Lower lobe of right lung (tissue), 2 donors: ENCODE measurements around the gene ASCC2. TPM values are rescaled to one million over a fixed set of nuclear protein-coding genes. Genes with fewer than 3 reads are reported as not detected.

ENCODE experiments used
- ATAC-seq, 2 donors: fragments of 200-7000 bp; cut with Tn5 transposase; one replicate each; pipeline ENCODE4 v1.9.1; 2020 to 2022; ENCODE audit warnings: mild to moderate bottlenecking in 2 of 2, moderate library complexity in 2 of 2
- DNase-seq: peaks from one replicate; pipeline ENCODE4 v3.0.0-alpha.2; 2020
- H3K27ac ChIP-seq: fragments of 200-600 bp; one replicate; pipeline ENCODE4 v1.8.0; 2022
- H3K27me3 ChIP-seq: fragments of 200-600 bp; one replicate; pipeline ENCODE4 v1.8.0; 2022; ENCODE audit warnings: low read depth
- H3K36me3 ChIP-seq: fragments of 200-600 bp; one replicate; pipeline ENCODE4 v1.8.0; 2022; ENCODE audit warnings: mild to moderate bottlenecking
- H3K4me1 ChIP-seq: fragments of 200-600 bp; one replicate; pipeline ENCODE4 v1.8.0; 2022
- H3K4me3 ChIP-seq: fragments of 200-600 bp; one replicate; pipeline ENCODE4 v1.8.0; 2022; ENCODE audit warnings: mild to moderate bottlenecking
- H3K9me3 ChIP-seq: fragments of 200-600 bp; one replicate; pipeline ENCODE4 v1.8.0; 2022
- intact Hi-C: fragments of 100-400 bp; cut with DNase I; formaldehyde crosslinking; loops from one replicate; pipeline ENCODE4 v1.11.0; 2022
- total RNA-seq: library from RNA; stranded (reverse); fragmentation: NEBNext Ultra II Directional; extraction: Animal tissue kit (Norgen Biotek cat#: 25700); gene quantifications from one replicate; pipeline ENCODE4 v1.2.1, GENCODE V29; 2021
- TF ChIP-seq, protein P1 (sequence below): fragments of 200-600 bp; IDR thresholded peaks from one replicate; pipeline ENCODE4 v1.8.0; 2022; ENCODE audit warnings: antibody characterized with exemption, mild to moderate bottlenecking
- donor health status: DM: no; HTN: yes; CAD: no; lungs with severe emphysema.

Gene ASCC2
- total RNA-seq, 1 donor from 2014 or later: 65.4 TPM

DNA sequence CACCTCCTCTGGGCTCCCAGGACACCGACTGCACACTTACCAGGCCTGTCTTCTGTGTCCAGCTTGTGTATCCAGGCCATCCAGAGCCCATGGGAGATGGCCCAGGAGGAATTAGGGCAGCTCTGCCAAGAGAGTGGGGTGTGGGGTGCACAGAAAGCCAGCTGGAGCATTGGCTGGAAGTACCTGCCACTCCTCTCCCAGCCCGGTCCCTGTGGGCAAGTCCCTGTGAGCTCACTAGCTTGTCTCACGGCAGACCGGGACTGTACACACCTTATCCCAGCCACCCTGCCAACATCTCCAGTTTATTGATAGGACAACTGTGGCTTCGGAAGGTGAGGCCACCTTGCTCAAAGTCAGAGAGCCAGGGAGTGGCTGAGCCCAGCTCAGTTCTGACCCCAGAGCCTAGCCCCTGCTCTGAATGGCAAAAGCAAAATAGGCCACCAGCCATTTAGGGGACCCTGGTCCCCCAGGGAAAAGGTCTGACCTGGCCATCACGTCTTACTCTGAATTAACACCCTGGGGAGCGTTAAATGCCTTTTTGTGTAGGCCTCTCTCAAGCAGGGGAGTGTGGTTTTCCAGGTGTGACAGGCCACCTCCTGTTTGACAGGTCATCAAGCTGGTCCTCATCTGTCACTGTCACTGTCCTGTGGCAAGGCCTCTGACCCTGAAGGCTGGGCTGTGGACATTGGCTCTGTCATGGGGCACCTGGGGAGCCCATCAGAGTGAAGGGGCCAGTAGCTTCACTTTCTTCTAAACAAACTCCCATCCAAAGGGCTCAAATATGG, 55.8 kb downstream of the ASCC2 start:
- TF ChIP-seq, protein P1, sequence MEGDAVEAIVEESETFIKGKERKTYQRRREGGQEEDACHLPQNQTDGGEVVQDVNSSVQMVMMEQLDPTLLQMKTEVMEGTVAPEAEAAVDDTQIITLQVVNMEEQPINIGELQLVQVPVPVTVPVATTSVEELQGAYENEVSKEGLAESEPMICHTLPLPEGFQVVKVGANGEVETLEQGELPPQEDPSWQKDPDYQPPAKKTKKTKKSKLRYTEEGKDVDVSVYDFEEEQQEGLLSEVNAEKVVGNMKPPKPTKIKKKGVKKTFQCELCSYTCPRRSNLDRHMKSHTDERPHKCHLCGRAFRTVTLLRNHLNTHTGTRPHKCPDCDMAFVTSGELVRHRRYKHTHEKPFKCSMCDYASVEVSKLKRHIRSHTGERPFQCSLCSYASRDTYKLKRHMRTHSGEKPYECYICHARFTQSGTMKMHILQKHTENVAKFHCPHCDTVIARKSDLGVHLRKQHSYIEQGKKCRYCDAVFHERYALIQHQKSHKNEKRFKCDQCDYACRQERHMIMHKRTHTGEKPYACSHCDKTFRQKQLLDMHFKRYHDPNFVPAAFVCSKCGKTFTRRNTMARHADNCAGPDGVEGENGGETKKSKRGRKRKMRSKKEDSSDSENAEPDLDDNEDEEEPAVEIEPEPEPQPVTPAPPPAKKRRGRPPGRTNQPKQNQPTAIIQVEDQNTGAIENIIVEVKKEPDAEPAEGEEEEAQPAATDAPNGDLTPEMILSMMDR: no peak
- no peaks in the 10 kb centered on the region for H3K9me3 ChIP-seq
- intact Hi-C loops: no loop called here
- peaks cover under 1% of the 10 kb centered on the region for H3K36me3 ChIP-seq
- ATAC-seq: peak; percentile 82 to 84
- peaks cover 15% of the 10 kb centered on the region for H3K4me1 ChIP-seq
- peak overlapping the region; percentile 6 for H3K27ac ChIP-seq
- no peaks in the 10 kb centered on the region for H3K27me3 ChIP-seq
- no peak overlapping the region for H3K4me3 ChIP-seq
- peak; percentile 54 for DNase-seq

DNA sequence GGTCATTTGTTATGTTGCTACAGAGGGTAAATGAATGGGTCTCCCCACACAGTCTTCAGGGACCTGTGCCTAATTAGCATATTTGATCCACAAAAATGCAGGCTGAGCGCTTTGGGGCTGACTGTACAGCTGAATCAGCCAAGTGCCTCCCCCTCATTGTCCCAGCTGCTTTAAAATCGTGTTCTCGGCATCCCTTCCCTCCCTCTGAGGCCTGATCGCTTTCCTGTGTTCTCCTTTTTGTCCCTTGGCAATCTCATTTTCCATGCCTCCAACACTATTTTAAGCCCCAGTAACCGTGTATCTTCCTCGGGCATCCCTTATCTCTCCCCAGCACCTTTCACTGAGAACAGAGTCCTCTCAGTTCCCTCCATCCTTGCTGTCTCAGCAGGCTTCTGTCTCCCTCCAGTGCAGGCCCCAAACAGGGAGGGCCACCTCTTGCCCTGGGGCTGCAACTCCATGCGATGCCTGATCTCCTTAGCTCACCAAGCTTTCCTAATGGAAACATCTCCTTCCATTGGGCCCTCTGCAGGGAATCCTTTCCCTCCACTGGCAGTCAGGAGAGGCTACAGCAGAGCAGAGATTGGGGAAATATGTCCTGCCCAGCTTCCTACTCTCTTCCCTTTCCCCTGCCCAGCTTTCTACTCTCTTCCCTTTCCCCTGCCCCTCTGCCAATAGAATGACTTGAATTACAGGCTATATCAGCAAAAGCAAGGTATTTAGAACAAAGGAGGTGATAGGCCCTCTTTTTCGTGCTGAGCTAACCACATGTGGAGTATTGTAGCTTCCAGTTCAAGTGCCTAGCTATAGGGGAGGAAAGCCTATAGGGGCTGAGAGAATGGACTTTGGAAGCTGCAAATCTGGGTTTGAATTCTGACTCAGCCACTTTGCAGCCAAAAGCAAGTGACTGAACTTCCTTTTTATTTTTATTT, 57.1 kb downstream of the ASCC2 start:
- Histone ChIP-seq H3K36me3 (no peaks in the 10 kb centered on the region), H3K4me3 (no peak overlapping the region), H3K27me3 (no peaks in the 10 kb centered on the region), H3K27ac (no peak overlapping the region), H3K4me1 (peaks cover 15% of the 10 kb centered on the region), H3K9me3 (no peaks in the 10 kb centered on the region)
- TF ChIP-seq, protein P1: no peak
- no peak for DNase-seq
- ATAC-seq: no peak
- intact Hi-C loops: no loop called here

DNA sequence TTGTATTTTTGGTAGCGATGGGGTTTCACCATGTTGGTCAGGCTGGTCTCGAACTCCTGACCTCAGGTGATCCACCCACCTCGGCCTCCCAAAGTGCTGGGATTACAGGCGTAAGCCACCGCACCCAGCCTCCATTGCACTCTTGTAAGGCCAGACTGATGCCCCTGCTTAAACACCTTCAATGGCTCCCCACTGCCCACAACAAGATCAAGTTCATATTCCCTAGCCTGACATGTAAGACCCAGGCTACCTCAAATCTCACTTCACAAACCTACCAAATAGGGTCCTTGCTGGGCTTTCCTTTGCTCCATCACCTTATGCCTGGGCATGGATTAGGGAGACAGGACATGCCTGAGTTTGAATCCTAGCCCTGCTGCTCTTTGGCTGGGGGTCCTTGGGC, 57.9 kb downstream of the ASCC2 start:
- intact Hi-C loops: no loop called here
- no peaks in the 10 kb centered on the region for H3K36me3 ChIP-seq
- no peaks in the 10 kb centered on the region for H3K9me3 ChIP-seq
- no peak overlapping the region for H3K4me3 ChIP-seq
- TF ChIP-seq, protein P1: no peak
- no peaks in the 10 kb centered on the region for H3K27me3 ChIP-seq
- H3K4me1 ChIP-seq: peaks cover 11% of the 10 kb centered on the region
- no peak overlapping the region for H3K27ac ChIP-seq
- DNase-seq: no peak
- no peak for ATAC-seq

DNA sequence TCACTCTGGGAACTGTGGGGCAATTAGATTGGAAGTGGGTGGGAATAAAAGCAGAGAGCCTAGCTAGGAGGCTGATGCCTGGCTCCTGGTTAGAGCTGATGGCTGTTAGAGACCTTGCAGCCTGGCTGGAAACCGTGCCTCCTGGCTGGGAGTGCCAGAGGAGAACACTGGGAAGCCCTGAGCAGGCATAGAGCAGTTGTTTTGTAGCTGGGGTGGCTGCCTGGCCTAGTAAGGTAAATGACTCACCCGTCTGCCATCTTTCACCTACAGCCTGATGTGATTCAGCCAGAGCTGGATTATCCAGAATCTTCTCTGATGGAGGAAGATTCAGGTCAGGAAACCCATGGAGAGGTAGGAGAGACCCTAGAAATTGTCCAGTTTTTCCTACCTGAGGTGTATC, 64.8 kb downstream of the ASCC2 start:
- Histone ChIP-seq H3K27me3 (no peaks in the 10 kb centered on the region), H3K4me1 (peaks cover 19% of the 10 kb centered on the region), H3K27ac (no peak overlapping the region), H3K9me3 (no peaks in the 10 kb centered on the region), H3K36me3 (peaks cover 30% of the 10 kb centered on the region), H3K4me3 (no peak overlapping the region)
- TF ChIP-seq, protein P1: no peak
- intact Hi-C loops: no loop called here
- ATAC-seq: no peak
- DNase-seq: no peak

DNA sequence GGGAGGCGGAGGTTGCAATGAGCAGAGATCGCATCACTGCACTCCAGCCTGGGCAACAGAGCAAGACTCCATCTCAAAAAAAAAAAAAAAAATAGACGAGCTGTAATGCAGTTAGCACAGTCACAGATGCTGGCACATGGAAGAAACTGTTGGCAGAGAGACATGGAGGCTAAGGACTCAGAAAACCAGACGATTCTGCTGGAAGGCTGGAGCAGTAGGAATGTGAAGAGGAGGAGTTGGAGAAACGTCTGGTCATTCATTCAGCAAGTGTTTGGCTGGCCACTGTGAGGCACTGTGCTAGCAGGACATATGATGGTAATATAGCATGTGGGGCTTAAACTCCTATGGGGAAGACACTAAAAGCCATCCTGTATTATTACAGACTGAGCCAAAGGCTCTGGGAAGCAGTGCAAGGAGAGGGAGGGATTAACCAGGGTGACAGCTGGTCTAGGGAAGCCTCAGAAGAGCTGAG, 65.9 kb downstream of the ASCC2 start:
- peak in 1 of 2 donors; percentile 39 for ATAC-seq
- peaks cover 30% of the 10 kb centered on the region for H3K36me3 ChIP-seq
- no peaks in the 10 kb centered on the region for H3K27me3 ChIP-seq
- peaks cover 26% of the 10 kb centered on the region for H3K4me1 ChIP-seq
- TF ChIP-seq, protein P1: peak; percentile 22
- no peaks in the 10 kb centered on the region for H3K9me3 ChIP-seq
- no peak for DNase-seq
- H3K27ac ChIP-seq: no peak overlapping the region
- intact Hi-C loops: no loop called here
- no peak overlapping the region for H3K4me3 ChIP-seq
